COLO668 (cell line): ENCODE results near the gene SLC25A53.
"Not testable (repeated sequence)": the region's sequence is repeated elsewhere in the genome, so short reads cannot be mapped to it uniquely, and the experiment has no call there.

Experiments
- DNase-seq: peaks from one replicate; lab custom pipeline; 2025; ENCODE audit not compliant: unreplicated experiment; lab: John Stamatoyannopoulos, UW

SLC25A53 gene

DNA sequence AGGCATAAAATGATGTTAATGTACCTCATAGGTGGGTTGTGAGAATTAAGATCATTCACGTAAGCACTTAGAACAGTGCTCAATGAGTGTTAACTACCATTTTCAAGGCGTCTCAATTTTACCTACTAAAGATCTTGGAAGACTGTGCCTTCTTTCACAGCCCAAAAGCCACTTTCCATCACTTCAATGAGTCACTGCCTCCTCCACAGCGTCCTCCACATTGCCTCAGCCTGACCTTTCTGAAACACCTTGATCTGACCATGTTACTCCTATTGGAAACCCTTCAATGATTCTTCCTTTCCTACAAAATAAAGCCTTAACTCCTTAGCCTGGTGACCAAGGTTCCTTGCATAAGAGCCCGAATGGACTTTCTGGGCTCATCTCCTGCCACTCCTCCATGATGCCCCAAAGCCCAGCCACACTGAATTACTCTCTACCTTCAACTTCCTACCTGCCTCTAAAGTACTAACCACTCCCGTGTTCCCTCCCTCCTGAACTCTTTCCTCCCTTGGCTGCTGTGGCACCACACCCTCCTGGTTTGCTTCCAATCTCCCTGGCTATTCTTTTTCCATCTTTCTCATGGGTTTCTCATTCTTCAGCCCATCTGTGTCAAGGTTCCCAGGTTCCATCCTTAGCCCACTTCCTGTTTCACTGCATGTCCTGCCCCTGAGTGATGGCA is 22.1 kb downstream of the SLC25A53 start:
- no peak for DNase-seq

DNA sequence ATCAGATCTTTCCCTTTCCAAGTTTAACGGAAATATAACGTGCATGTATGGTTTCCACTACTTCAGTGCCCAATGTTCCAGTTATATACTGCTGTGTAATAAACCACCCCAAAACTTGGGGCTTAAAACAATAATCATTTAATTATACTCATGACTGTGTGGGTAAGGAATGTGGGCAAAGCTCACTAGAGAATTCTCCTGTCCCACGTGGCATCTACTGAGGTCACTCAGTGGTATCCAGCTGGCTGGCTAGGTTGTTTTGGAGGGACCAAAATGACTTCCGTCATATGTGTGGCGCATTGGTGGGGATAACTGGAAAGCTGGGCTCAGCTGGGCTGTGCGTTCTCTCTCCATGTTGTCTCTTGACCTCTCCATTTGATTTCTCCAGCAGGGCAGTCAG is 26.0 kb downstream of the SLC25A53 start:
- no peak for DNase-seq

DNA sequence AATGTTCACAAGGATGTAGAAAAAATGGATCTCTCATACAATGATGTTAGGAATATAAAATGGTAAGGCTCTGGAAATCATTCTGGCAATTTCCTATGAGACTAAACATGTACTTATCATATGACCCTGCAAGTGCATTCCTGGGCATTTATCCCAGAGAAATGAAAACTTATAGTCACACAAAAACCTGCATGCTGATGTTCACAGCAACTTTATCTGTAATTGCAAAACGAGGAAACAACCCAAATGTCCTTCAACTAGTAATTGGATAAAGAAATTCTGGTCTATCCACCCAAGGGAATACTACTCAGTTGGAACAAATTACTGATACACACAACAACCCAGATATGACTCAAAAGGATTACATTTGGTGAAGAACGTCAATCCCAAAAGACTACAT is 30.0 kb downstream of the SLC25A53 start:
- no peak for DNase-seq

DNA sequence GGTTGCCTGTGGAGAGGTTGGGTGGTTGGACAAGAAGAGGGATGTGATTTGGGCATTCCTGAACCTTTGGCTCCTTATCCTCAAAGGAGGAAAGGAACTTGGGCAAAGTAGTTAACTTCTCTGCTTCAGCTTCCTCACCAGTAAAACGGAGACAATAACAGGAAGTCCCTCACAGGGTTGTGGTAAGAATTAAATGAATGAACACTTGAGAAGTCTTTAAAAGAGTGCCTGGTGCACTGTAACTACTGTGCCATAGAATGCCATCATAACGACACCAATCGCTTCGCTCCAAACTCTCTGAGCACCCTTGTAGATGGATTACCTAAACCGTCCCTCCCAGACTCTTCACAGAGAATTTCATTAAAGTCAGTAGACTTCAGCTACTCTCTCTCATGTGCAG is 34.0 kb downstream of the SLC25A53 start:
- DNase-seq, result no peak

- peak; percentile 26 for DNase-seq
Observed at GRCh38 chrX:104118765-104119164, 38.0 kb downstream of the SLC25A53 start.

GRCh38 chrX:104117759-104118158 is 39.0 kb downstream of the SLC25A53 start:
- DNase-seq, result no peak

DNA sequence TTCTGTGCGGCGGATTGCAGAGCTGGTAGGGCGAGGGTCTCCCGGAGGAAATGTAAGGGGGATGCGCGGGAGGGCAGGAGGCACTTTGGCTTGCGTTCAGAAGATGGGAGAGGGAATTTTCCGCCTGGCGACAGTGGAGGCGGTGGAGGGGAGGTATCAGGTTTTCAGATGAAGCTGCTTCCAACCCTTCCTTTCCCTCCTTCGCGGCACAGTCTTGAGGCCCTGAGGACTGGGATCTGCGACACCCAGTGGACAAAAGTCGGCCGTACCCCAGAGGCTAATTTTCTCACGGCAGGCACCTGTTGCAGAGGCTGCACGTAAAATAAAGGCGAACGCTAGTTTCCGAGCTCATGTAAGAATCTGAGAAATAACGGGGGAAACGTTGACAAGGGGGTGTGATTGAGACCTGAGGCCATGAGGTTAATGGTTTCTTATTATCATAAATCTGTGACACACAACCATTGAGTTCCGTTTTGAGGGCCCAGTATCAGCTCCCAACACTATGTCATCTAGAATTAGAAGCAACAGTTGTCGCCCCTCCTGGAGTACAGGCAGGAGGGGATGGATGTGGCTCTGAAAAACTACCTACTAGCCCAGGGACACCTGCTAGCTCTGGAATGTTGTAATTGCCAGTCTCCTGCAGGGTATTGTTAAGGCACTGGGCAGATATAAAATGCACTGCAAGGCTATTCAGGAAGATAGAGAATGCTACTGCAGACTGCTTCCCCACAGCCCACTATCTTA is 43.4 kb downstream of the SLC25A53 start:
- peak; percentile 36 for DNase-seq

- peak; percentile 50 for DNase-seq
Observed at GRCh38 chrX:104112326-104112951, 44.4 kb downstream of the SLC25A53 start, which contains the start of gene ZCCHC18. ZCCHC18 (plus strand) TSS chrX:104112523; CDS start chrX:104114112, 1,589 bp downstream.

- not testable (repeated sequence) for DNase-seq
Observed at GRCh38 chrX:104110491-104111240, 46.1 kb downstream of the SLC25A53 start.

GRCh38 chrX:104108955-104109354 is 47.9 kb downstream of the SLC25A53 start:
- no peak for DNase-seq

DNA sequence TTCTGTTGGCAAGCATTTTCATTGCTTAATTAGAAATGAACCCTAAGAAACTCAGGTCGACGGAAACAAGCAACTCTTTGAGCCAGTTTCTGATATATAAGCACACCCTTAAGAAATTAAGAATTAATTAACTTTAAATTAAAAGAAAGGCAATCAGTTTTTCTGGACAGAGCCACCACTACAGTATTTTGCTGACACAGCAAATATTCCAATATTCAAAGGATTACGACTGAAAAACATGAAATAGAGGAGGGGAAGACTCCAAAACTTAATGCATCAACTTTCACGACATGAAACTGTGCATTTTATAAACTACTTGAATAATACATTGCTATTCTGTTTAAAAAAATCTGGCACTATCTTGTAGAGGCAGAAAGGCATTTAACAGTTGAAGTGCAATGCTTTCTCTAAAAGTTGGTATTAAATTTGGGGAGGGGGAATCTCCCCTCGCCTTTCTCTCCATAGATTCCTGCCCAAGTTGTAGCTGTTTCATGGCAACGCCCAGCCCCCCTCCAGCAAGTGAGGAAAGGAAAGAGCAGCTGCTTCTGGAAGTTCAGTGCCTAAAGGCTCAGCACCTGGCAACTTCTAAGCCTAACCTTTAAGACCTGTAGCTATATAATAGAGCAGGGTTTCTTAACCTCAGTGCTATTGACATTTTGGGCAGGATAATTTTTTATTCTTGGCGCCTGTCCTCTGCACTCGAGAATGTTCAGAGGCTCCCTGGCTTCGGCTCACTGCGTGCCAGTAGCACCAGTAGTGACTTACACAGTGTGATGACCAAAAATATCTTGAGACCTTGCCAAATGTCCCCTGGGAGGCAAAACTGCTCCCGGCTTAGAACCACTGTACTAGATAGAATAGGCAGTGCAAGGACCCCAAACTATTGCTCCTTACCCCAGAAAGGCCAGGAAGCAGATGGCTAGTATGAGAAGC is 51.2 kb downstream of the SLC25A53 start:
- DNase-seq, result no peak

DNA sequence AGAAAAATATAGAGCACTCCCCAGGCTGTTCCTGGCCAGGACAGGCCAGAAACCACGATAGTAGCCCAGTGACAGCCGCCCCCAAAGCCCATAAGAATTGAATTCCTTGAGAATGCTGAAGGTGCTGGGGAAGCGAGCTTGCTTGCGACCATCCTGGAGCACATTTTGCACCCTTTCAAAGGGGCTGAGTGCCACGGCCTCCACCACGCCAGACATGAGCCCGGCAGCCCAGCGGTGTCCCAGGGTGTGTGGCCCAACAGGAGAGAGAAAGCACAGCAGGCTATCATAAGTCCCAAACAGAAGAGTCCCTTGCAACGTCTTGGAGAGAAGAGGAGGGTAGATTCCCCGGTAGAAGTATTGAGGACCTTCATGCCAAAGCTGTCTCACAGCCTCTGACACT is 52.1 kb downstream of the SLC25A53 start:
- DNase-seq, result no peak

DNA sequence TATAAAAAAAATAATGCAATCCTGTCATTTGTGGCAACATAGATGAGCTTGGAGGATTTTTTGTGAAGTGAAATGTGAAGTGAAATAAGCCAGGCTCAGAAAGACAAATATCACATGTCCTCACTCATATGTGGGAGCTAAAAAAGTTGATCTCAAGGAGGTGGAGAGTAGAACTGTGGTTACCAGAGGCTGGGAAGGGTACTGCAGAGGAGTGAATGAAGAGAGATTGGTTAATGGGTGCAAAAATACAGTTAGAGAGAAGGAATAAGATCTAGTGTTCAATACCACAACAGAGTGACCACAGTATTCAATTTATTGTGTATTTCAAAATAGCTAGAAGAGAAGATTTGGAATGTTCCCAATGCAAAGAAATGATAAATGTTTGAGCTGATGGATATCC is 57.9 kb downstream of the SLC25A53 start:
- no peak for DNase-seq

DNA sequence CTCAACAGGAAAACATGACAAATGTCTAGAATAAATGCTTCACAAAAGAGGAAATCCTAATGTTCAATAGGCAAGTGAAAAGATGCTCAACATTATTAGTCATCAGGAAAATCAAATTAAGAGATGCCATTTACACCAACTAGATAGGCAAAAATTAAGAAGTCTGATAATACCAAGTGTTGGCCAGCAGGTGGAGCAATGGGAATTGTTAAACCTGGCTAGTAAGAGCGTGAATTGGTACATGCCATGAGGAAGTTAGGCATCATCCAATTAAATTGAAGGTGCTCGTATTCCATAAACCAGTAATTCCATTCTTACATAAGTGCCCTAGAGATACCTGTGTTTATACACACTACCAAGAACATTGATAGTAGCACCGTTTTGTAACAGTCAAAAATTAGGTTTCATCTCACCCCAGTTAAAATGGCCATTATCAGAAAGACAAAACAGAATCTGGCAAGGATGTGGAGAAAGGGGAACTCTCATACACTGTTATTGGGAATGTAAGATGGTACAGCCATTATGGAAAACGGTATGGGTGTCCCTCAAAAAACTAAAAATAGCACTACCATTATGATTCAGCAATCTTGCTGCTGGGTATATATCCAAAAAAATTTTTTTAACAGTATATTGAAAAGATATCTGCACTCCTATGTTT is 58.5 kb downstream of the SLC25A53 start:
- DNase-seq, result peak; percentile 26

DNA sequence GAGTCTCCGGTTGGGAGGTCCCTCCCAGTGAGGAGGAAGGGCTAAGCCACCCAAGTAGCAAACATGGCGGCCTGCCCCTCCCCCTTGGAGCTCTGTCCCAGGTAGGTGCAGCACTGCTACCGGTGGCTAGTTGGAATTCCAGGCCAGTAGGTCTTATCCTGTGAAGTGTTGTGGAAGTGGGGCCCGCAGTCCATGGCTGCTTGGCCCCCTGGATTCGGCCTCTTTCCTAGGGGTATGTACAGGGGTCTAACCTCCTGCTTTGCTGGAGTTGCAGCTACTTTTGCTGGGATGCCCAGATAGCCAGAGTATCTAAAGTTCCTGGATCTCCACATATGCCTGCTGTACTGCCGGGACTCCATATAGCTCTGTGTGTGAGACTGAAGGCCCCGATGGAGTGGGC is 70.9 kb downstream of the SLC25A53 start:
- DNase-seq, result no peak

- no peak for DNase-seq
Observed at GRCh38 chrX:104085477-104085876, 71.3 kb downstream of the SLC25A53 start.

- no peak for DNase-seq
Observed at GRCh38 chrX:104084534-104085277, 72.1 kb downstream of the SLC25A53 start.

- DNase-seq, result no peak
Observed at GRCh38 chrX:104084063-104084462, 72.7 kb downstream of the SLC25A53 start.

DNA sequence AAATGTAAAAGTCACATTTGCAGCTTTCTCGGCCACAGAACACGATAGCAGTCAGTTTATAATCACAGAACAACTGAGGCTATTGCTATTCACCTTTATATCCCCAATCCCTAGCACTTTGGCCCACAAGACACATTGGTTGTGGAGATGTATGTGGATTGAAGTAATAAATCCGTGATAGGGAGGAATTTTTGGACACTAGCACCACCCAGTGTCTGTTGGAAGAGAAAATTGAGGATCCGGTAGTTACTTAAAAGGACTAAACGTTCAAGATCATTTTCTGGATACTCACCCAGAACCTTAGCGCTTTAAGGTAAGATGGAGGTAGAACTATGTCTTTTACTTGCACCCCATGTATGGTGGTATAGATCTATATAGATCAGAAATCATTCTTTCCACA is 79.0 kb downstream of the SLC25A53 start:
- not testable (repeated sequence) for DNase-seq
